GM12891 (cell line): ENCODE data around the gene EFCAB11.

Experiments used
- POLR2A ChIP-seq: IDR thresholded peaks from 2 replicates; pipeline ENCODE4 v1.6.1; 2011; ENCODE audit warnings: low read depth, low read length, control low read depth
- POLR2AphosphoS5 ChIP-seq: IDR thresholded peaks from 2 replicates; pipeline ENCODE4 v1.6.1; 2011; ENCODE audit warnings: low read depth, low read length, control low read depth
- POU2F2 ChIP-seq: IDR thresholded peaks from 2 replicates; pipeline ENCODE4 v1.6.1; 2011; ENCODE audit warnings: low read depth, mild to moderate bottlenecking, control low read depth, low read length, moderate library complexity
- TAF1 ChIP-seq: IDR thresholded peaks from 2 replicates; pipeline ENCODE4 v1.6.1; 2011; ENCODE audit warnings: low read depth, low read length, control low read depth

GRCh38 chr14:89856871-89857345, 97.6 kb downstream of the EFCAB11 start:
- TF ChIP-seq POLR2A (no peak), POLR2AphosphoS5 (no peak), TAF1 (no peak), POU2F2 (no peak)
